Tibial nerve (tissue), 3 donors: Measurements from ENCODE around the gene STAB2.

Experiments
- CTCF ChIP-seq, 5 experiments: fragments of 200-600 bp in 3 of 5; fragments of 450-650 bp in 2 of 5; sonication (generic) in 3 of 5; IDR thresholded peaks; one replicate each; pipeline ENCODE4 v1.5.1; 2016 to 2019; ENCODE audit warnings: antibody characterized with exemption in 5 of 5, mild to moderate bottlenecking in 3 of 5, moderate library complexity in 2 of 5
- POLR2A ChIP-seq, 2 donors: fragments of 450-650 bp; IDR thresholded peaks; one replicate each; pipeline ENCODE4 v1.6.1; 2017; ENCODE audit warnings: antibody characterized with exemption in 2 of 2, mild to moderate bottlenecking in 2 of 2, moderate library complexity in 2 of 2

DNA sequence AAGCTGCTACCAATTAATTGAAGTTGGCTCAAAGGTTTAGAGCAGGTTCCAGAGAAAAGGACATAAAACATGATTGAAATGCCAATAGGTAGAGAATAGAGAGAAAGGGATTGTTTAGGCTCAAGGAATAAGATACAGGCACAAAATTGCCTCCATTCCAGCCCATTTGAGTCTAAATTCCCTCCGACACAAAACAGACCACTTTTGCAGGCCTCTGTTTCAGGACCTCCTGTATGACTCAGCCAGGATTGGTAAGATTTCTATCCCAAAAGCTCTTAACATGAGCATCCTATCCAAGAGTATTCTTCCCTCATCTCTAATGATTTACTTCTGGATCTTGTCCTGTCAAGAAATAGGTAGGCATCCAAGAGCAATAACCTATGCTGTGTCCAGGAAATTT is 123.5 kb downstream of the STAB2 start:
- TF ChIP-seq CTCF (IDR thresholded peaks at IDR 0.05): no peak
- no peak for TF ChIP-seq POLR2A (IDR thresholded peaks at IDR 0.05)
